NCI-H1417 (cell line): ENCODE measurements around the gene HMCN2.
"Not testable (repeated sequence)": the region's sequence is repeated elsewhere in the genome, so short reads cannot be mapped to it uniquely, and the experiment has no call there.

Experiments used
- DNase-seq, 3 experiments: peaks; one replicate each; lab custom pipeline; 2025; lab: John Stamatoyannopoulos, UW

Gene HMCN2

DNA sequence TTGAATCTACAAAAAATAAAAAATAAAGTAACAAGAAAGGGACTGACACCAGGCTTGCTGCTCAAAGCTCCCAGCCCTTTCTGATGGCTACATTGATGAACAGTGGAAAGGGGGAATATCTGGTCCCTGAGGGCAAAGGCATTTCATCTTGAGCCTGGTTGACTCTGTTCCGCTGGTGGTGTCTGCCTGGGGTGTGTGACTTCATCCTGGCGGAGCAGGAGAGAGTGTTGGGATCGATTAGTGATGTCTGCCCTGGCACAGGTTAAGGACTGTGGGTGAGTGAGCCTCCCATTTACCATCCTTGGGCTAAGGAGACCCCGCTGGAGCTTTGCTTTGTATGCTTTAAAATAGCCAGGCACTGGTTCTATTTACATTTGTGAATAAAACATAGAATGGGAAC lies 122.3 kb downstream of the HMCN2 start:
- no peak for DNase-seq

GRCh38 chr9:130390390-130390789 lies 124.8 kb downstream of the HMCN2 start:
- DNase-seq = no peak

DNA sequence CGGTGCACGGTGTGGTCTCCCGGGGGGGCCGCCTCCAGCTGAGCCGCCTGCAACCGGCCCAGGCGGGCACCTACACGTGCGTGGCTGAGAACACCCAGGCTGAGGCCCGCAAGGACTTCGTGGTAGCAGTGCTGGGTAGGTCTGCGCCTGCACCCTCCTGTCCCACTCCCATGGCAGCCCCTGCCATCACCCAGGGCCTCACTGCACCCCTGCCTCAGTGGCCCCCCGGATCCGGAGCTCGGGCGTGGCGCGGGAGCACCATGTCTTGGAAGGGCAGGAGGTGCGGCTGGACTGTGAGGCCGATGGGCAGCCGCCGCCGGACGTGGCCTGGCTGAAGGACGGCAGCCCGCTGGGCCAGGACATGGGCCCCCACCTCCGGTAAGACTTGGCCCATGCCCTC lies 125.4 kb downstream of the HMCN2 start:
- DNase-seq = no peak

DNA sequence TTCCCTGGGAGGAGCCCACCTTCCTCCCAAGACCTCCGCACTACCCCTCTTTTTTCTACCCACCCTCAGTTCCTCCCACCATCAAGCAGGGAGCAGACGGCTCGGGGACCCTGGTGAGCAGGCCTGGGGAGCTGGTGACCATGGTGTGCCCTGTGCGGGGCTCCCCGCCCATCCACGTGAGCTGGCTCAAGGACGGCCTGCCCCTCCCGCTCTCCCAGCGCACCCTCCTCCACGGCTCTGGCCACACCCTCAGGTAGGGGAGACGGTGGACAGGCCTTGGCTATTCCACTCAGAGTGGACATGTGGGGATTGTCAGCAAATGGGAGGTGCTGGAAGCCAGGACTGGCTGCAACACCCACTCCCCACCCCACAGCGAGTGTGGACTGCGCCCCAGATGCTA lies 126.3 kb downstream of the HMCN2 start:
- DNase-seq = no peak

- no peak for DNase-seq
Measured at GRCh38 chr9:130393681-130394071, 128.1 kb downstream of the HMCN2 start.

- no peak for DNase-seq
Measured at GRCh38 chr9:130394320-130394719, 128.8 kb downstream of the HMCN2 start.

- no peak for DNase-seq
Measured at GRCh38 chr9:130394814-130395470, 129.4 kb downstream of the HMCN2 start.

GRCh38 chr9:130395810-130396435 lies 130.4 kb downstream of the HMCN2 start:
- no peak for DNase-seq

DNA sequence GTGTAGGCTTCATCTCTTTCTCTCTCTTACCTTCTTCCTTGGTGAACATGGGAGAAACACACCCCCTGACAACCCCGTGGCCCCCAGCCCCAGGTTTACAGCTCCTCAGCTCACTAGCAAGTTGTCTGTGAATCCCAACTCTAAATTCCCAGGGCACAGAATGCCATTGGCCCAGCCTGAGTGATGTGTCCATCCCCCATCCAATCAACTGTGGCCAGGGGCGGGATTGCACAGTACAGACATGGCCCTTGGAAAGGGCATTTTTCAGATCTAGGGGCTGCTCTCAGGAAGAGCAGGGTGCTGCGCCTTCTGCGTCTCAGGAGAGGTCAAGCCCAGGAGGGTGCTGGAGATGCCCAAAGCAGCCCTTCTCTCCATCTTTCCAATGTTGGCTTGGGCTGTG lies 131.0 kb downstream of the HMCN2 start:
- no peak for DNase-seq

- DNase-seq = no peak
Measured at GRCh38 chr9:130398487-130399240, 133.1 kb downstream of the HMCN2 start.

DNA sequence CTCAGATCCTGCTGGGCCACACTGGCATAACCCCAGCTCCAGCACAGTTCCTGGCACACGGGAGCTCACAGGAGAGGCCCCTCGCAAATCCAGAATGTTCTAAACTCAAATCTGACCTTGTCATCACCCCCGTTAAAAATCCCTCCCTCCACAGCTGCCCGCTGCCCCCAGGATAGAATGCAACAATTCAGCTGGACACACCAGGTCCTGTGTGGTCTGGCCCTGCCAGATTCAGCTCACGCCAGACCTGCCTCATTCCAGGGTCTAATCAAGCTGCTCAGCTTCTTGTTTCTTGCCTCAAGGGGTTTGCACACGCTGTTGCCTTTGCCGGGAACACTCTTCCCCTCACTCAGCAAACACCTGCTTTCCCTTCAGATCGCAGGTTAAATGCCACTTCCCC lies 134.2 kb downstream of the HMCN2 start:
- DNase-seq = no peak

DNA sequence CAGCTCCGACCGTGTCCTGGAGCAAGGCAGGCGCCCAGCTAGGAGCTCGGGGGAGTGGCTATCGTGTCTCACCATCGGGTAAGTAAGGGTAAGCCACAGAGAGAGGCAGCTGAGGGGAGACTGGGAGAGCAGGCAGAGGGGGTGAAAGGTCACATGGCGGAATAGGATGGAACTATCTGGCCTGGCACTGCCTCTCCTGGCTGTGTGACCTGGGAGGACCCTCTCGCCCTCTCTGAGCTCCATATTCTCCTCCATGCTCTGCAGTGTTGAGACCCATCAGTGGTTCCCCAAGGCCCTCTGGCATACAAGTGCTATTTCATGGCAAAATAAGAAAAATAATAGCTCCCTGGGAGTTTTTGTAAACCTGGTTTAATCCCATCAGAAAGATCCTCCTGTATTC lies 135.3 kb downstream of the HMCN2 start:
- no peak for DNase-seq

GRCh38 chr9:130401742-130402141 lies 136.2 kb downstream of the HMCN2 start:
- DNase-seq = not testable (repeated sequence)

GRCh38 chr9:130402243-130402642 lies 136.7 kb downstream of the HMCN2 start:
- no peak for DNase-seq

GRCh38 chr9:130402645-130403440 lies 137.3 kb downstream of the HMCN2 start:
- no peak for DNase-seq

- no peak for DNase-seq
Measured at GRCh38 chr9:130405657-130406257, 140.2 kb downstream of the HMCN2 start.

DNA sequence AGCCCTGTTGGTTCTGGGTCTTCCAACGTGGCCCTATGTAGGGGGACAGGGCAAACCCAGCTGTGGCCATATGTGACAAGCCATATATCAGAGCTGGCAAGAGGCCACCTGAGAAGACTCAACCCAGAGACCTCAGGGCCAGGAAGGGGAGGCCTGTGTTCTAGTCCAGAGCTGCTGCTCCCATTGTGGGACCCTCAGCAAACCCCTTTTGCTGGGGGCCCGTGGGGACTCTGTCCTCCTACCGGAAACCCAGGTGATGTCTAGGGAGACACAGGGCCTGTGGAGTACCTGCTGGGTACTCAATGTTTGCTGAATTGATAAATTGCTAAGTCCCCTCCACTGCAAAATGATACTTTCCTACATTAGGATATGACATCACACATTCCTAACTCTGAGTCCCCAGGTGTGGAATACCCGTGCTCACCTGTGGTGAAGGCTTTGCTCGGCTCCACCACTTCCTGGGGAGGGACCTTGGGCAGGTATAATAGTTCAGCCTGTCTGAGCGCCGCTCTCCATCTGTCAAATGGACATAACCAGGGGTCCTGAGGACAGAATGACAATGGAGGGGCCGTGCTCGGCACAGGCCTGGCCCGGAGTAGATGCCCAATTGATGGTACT lies 140.8 kb downstream of the HMCN2 start:
- no peak for DNase-seq

GRCh38 chr9:130407916-130408663 lies 142.5 kb downstream of the HMCN2 start:
- DNase-seq = no peak

GRCh38 chr9:130408669-130409068 lies 143.1 kb downstream of the HMCN2 start:
- no peak for DNase-seq

- DNase-seq = no peak
Measured at GRCh38 chr9:130409246-130409645, 143.7 kb downstream of the HMCN2 start.

GRCh38 chr9:130410443-130410842 lies 144.9 kb downstream of the HMCN2 start:
- DNase-seq = no peak
